ENCODE data around the gene LAMB4. TPM values are rescaled to one million over a fixed set of nuclear protein-coding genes. Genes with fewer than 3 reads are reported as not detected.

LAMB4 gene
- total and polyA plus RNA-seq, 5 experiments from 2014 or later, result 0.27 to 1.4 TPM; not detected in 3

- H3K27ac Mint-ChIP-seq, result no peak overlapping the region
- DNase-seq, result no peak
- H3K4me3 Mint-ChIP-seq, result no peak overlapping the region
- H3K9me3 Mint-ChIP-seq, result peaks cover 0 to 10% (median 0%) of the 10 kb centered on the region in 9 donors
- no peak for ATAC-seq
- H3K27me3 Mint-ChIP-seq, result peaks cover 0 to 5% (median 1%) of the 10 kb centered on the region in 5 donors
- H3K36me3 Mint-ChIP-seq, result peaks cover 0 to 2% (median 0%) of the 10 kb centered on the region in 3 donors
- POLR2A ChIA-PET, result interaction anchor here (0.7 kb wide), 1 partner anchor 212 kb away, joined by 5 read pairs; no protein-coding TSS in a partner anchor
- peaks cover 12 to 19% (median 15%) of the 10 kb centered on the region in 4 donors for H3K4me1 Mint-ChIP-seq
Measured at GRCh38 chr7:108137040-108137439, 6.9 kb upstream of the LAMB4 start.

- ATAC-seq, result peak in 1 of 2 donors; percentile 16
- peaks cover 0 to 10% (median 0%) of the 10 kb centered on the region in 9 donors for H3K9me3 Mint-ChIP-seq
Measured at GRCh38 chr7:108136191-108136688, 6.1 kb upstream of the LAMB4 start.

DNA sequence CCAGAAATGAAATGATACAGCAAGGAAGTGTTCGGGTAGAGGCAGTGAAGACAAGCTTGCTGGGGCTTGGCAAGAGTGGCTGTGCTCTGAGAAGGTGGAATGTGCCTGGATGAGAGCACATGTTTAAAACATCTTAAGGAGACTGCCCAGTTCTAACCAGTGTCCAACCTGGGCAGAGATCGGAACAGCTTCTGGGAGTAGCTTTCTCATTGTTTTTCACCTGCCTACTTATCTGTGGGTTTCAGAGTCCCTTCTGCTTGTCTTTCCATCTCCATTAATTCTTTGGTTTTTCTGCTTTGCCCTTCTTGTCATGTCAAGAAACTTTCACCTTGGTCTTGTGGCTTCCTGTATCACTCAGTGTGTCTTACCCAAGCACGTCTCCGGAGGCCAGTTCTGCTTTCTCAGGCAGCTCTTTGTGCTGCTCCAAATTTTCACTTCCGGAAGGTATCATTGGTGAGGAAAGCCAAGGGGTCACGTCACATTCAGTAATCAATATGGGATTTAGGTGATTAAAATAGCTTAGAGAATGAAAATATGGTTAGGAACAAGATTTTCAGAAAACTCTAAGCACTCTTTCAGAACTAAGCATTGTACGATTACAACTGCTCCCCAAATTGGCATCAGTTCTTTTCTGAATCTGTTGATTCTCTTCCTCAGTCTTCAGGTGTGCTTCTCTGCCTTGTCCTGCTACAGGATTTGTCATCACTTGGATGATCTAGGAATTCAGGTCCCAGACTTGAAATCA lies 5.5 kb upstream of the LAMB4 start:
- POLR2A ChIA-PET, result no interaction called here
- peaks cover 12 to 19% (median 15%) of the 10 kb centered on the region in 4 donors for H3K4me1 Mint-ChIP-seq
- peak; percentile 72 to 79 for ATAC-seq
- peaks cover 0 to 5% (median 1%) of the 10 kb centered on the region in 5 donors for H3K27me3 Mint-ChIP-seq
- H3K36me3 Mint-ChIP-seq, result peaks cover 0 to 2% (median 0%) of the 10 kb centered on the region in 3 donors
- peaks cover 0 to 10% (median 0%) of the 10 kb centered on the region in 9 donors for H3K9me3 Mint-ChIP-seq
- DNase-seq, result peak in 3 of 10 donors; percentile 12 to 31 (median 29)
- peak overlapping the region; percentile 58 to 86 (median 78) for H3K27ac Mint-ChIP-seq
- H3K4me3 Mint-ChIP-seq, result peak overlapping the region in 9 of 10 donors; percentile 8 to 43 (median 30)

More at GRCh38 chr7:108136191-108136688, 6.1 kb upstream of the LAMB4 start:
- POLR2A ChIA-PET, result interaction anchor here (0.7 kb wide), 1 partner anchor 211 kb away, joined by 5 read pairs; no protein-coding TSS in a partner anchor
- Mint-ChIP-seq H3K4me3 (peak overlapping the region in 4 of 10 donors; percentile 8 to 40 (median 20)), H3K4me1 (peaks cover 12 to 19% (median 15%) of the 10 kb centered on the region in 4 donors), H3K27ac (peak overlapping the region in 9 of 10 donors; percentile 58 to 86 (median 79)), H3K36me3 (peaks cover 0 to 2% (median 0%) of the 10 kb centered on the region in 3 donors), H3K27me3 (peaks cover 0 to 5% (median 1%) of the 10 kb centered on the region in 5 donors)
- no peak for DNase-seq

DNA sequence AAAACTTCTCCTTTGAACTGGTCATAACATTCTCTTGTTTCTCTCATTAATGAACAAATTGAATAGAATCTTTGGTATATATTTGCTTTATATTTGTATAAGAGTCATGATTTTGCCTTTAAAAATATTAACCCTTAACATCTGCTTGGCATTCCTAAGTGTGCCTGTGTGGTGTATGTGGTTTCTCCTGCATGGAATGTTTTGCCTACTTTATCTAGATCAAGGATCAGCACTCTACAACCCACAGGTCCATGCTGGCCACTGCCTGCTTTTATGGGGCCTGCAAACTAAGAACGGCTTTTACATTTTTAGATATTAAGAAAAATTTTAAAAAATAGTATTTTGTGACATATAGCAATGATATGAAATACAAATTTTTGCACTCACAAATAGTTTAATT lies 4.3 kb upstream of the LAMB4 start:
- Mint-ChIP-seq H3K4me1 (peaks cover 12 to 19% (median 15%) of the 10 kb centered on the region in 4 donors), H3K36me3 (peaks cover 0 to 2% (median 0%) of the 10 kb centered on the region in 3 donors), H3K4me3 (no peak overlapping the region), H3K9me3 (peaks cover 0 to 10% (median 0%) of the 10 kb centered on the region in 9 donors), H3K27ac (peak overlapping the region in 1 of 10 donors; percentile 77), H3K27me3 (peaks cover 0 to 1% (median 0%) of the 10 kb centered on the region in 5 donors)
- ATAC-seq, result no peak
- no peak for DNase-seq
- POLR2A ChIA-PET, result no interaction called here

GRCh38 chr7:108132551-108133265 lies 2.5 kb upstream of the LAMB4 start:
- Mint-ChIP-seq H3K27me3 (no peaks in the 10 kb centered on the region), H3K4me3 (no peak overlapping the region), H3K27ac (no peak overlapping the region), H3K9me3 (peaks cover 0 to 7% (median 0%) of the 10 kb centered on the region in 9 donors), H3K36me3 (peaks cover 0 to 2% (median 0%) of the 10 kb centered on the region in 3 donors), H3K4me1 (peaks cover 12 to 19% (median 15%) of the 10 kb centered on the region in 4 donors)
- DNase-seq (no peak), ATAC-seq (no peak)
- POLR2A ChIA-PET, result no interaction called here

- Mint-ChIP-seq H3K9me3 (no peaks in the 10 kb centered on the region), H3K36me3 (no peaks in the 10 kb centered on the region), H3K27ac (no peak overlapping the region), H3K4me3 (no peak overlapping the region), H3K27me3 (no peaks in the 10 kb centered on the region), H3K4me1 (no peaks in the 10 kb centered on the region)
- ATAC-seq (no peak), DNase-seq (no peak)
- POLR2A ChIA-PET, result no interaction called here
Measured at GRCh38 chr7:108129018-108129965, 869 bp downstream of the LAMB4 start.

DNA sequence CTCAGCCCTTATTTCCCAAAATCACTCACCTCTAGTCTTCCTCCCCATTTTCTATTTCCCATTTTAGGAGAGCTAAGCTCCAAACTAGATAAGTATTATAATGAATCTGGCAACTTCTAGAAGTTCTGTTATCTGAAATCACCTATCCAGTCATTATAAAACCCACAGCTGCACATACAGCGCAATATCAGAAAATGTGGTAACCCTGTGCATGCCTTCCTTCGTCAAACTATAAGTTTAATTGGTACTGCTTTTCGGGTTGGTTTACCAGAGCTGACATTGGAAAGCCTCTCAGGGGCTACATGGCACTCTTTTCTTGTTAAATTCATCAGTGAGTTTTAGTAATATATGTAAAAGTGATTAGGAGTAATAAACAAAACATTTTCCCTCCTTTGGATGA lies 1.6 kb downstream of the LAMB4 start:
- POLR2A ChIA-PET, result no interaction called here
- H3K4me3 Mint-ChIP-seq, result no peak overlapping the region
- DNase-seq, result no peak

DNA sequence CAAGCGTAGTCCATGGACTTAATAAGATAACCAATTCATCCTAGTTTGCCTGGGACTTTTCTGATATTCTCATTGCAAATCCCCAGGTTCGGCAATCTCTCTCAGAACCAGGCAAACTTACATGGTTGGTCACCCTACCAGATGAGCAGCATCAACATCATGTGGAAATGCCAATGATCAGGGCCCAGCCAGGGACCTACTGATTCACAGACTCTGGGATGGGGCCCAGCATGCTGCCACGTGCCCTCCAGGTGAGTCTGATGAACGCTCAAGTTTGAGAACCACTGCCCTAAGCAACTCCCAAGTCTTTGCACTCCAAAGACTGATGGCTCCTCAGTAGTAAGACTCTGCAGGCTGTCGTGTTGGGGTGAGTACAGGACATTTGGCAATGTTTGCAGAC lies 2.7 kb downstream of the LAMB4 start:
- H3K9me3 Mint-ChIP-seq, result no peaks in the 10 kb centered on the region
- H3K27me3 Mint-ChIP-seq, result no peaks in the 10 kb centered on the region
- H3K27ac Mint-ChIP-seq, result peak overlapping the region in 1 of 10 donors; percentile 61
- no peaks in the 10 kb centered on the region for H3K4me1 Mint-ChIP-seq
- POLR2A ChIA-PET, result no interaction called here
- no peak for DNase-seq
- H3K36me3 Mint-ChIP-seq, result no peaks in the 10 kb centered on the region
- no peak overlapping the region for H3K4me3 Mint-ChIP-seq
- ATAC-seq, result no peak

More for the DNA sequence above, 1.6 kb downstream of the LAMB4 start:
- Mint-ChIP-seq H3K36me3 (no peaks in the 10 kb centered on the region), H3K4me1 (no peaks in the 10 kb centered on the region), H3K27ac (no peak overlapping the region), H3K9me3 (no peaks in the 10 kb centered on the region), H3K27me3 (no peaks in the 10 kb centered on the region)
- no peak for ATAC-seq

GRCh38 chr7:108124820-108125219 lies 5.3 kb downstream of the LAMB4 start:
- DNase-seq (no peak), ATAC-seq (no peak)
- H3K4me1 Mint-ChIP-seq, result no peaks in the 10 kb centered on the region
- no peak overlapping the region for H3K27ac Mint-ChIP-seq
- POLR2A ChIA-PET, result no interaction called here
- H3K27me3 Mint-ChIP-seq, result no peaks in the 10 kb centered on the region
- no peak overlapping the region for H3K4me3 Mint-ChIP-seq
- H3K9me3 Mint-ChIP-seq, result no peaks in the 10 kb centered on the region
- no peaks in the 10 kb centered on the region for H3K36me3 Mint-ChIP-seq

DNA sequence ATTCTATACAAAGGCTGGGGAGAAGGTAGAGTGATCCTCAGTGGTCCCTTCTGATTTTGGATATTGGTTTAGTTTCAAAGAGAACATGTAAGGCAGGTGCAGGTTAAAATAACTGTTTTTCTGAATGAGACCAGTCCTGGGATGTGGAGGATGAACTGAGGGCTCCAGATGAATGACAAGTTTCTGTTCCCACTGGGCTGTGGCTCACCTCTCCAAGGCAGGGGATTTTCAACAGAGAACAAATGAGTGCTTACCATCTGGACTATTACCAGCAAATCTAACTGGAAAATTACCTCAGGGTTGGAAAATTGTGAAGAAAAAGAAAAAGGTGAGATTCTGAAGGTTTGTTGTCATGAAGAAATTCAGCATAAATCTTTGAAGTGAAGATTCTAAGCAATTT lies 8.0 kb downstream of the LAMB4 start:
- DNase-seq, result no peak
- Mint-ChIP-seq H3K36me3 (no peaks in the 10 kb centered on the region), H3K9me3 (no peaks in the 10 kb centered on the region), H3K4me3 (no peak overlapping the region), H3K4me1 (no peaks in the 10 kb centered on the region), H3K27me3 (no peaks in the 10 kb centered on the region), H3K27ac (no peak overlapping the region)
- POLR2A ChIA-PET, result no interaction called here
- ATAC-seq, result no peak

DNA sequence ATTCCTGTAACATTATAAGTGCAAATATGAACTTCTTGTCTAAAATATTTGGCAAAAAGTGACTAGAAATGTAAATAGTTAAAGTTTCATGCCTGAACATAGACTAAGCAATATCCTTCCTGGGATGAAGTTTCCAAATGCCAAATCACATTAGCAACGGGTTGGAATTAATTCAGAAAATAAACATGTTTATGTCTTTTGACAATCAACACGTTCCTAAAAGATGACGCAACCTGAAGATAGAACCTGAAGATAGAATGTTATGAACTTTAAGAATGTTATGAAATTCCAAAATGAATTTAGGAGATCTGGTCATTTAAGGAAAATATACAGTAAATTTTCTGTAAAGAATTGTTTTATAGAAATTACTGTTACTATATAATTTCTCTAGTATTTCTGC lies 9.2 kb downstream of the LAMB4 start:
- Mint-ChIP-seq H3K4me3 (no peak overlapping the region), H3K27ac (no peak overlapping the region), H3K9me3 (no peaks in the 10 kb centered on the region), H3K27me3 (no peaks in the 10 kb centered on the region), H3K36me3 (no peaks in the 10 kb centered on the region), H3K4me1 (no peaks in the 10 kb centered on the region)
- DNase-seq (no peak), ATAC-seq (no peak)
- POLR2A ChIA-PET, result no interaction called here

DNA sequence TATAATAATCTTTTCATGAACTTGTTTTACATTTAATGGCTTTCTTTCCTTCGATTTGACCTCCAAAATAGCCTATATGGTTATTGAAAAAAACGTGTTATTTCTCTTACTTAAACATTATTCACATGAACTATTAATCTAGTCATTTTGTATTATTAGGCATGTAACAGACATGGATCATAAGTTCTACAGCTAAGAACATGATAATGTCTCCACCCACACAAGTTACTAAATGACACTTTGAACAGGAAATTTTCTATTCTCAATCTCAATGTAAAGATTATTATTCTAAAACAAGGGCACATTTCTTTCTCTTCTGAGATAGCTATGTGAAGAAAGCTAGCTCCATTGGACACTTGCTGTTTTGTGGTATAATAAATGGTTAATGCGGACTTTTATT lies 10.0 kb downstream of the LAMB4 start:
- Mint-ChIP-seq H3K4me1 (no peaks in the 10 kb centered on the region), H3K9me3 (no peaks in the 10 kb centered on the region), H3K36me3 (no peaks in the 10 kb centered on the region), H3K27me3 (no peaks in the 10 kb centered on the region), H3K27ac (no peak overlapping the region), H3K4me3 (no peak overlapping the region)
- DNase-seq (no peak), ATAC-seq (no peak)
- POLR2A ChIA-PET, result no interaction called here

All from naive thymus-derived CD8-positive, alpha-beta T cell (primary cell).